PC-9 (cell line): ENCODE data around the gene USP9Y. TPM values are rescaled to one million over a fixed set of nuclear protein-coding genes. Genes with fewer than 3 reads are reported as not detected.

Experiments
- BruUV-seq: library from RNA; stranded (reverse); fragments of 400-500 nt; replicated peaks from 2 replicates; lab custom pipeline; 2021; lab: Mats Ljungman, UMichigan
- CTCF ChIA-PET: fragments of 300-600 bp; sonication (Branson Sonifier 250); formaldehyde crosslinking; loops from one replicate; lab custom pipeline; 2022; ENCODE audit warnings: antibody characterized with exemption; lab: Charles Lee
- POLR2A ChIA-PET: fragments of 300-600 bp; sonication (Branson Sonifier 250); formaldehyde crosslinking; loops from one replicate; lab custom pipeline; 2022; ENCODE audit warnings: antibody characterized with exemption; ENCODE audit not compliant: unreplicated experiment; lab: Charles Lee
- DNase-seq, 2 experiments: peaks; one replicate each; pipeline versions ENCODE4 v3.0.0 to v3.0.0-alpha.2; 2015 to 2022; ENCODE audit warnings: mixed read lengths in 1 of 2
- H2AFZ ChIP-seq: fragments of 200-600 bp; sonication (generic); 2 replicates; pipeline ENCODE4 v1.8.1; 2017; ENCODE audit warnings: antibody characterized with exemption
- H3F3A ChIP-seq: fragments of 200-600 bp; sonication (generic); 2 replicates; pipeline ENCODE4 v1.8.1; 2017; ENCODE audit warnings: antibody characterized with exemption, mild to moderate bottlenecking, low read depth; ENCODE audit not compliant: insufficient read depth
- H3K27ac ChIP-seq: fragments of 200-600 bp; sonication (generic); 2 replicates; pipeline ENCODE4 v1.6.1; 2016; ENCODE audit warnings: mixed run types
- H3K27me3 ChIP-seq: fragments of 200-600 bp; sonication (generic); 2 replicates; pipeline ENCODE4 v1.6.1; 2016; ENCODE audit warnings: low read depth, mixed run types; ENCODE audit not compliant: insufficient read depth
- H3K36me3 ChIP-seq: fragments of 200-600 bp; sonication (generic); 2 replicates; pipeline ENCODE4 v1.6.1; 2016; ENCODE audit warnings: low read depth, mixed run types
- H3K4me1 ChIP-seq: fragments of 200-600 bp; sonication (generic); replicated peaks from 2 replicates; pipeline ENCODE4 v1.6.1; 2016; ENCODE audit warnings: mixed run types; ENCODE audit not compliant: insufficient read depth
- H3K4me2 ChIP-seq: fragments of 200-600 bp; sonication (generic); 2 replicates; pipeline ENCODE4 v1.6.1; 2017; ENCODE audit warnings: mixed run types
- H3K4me3 ChIP-seq: fragments of 200-600 bp; sonication (generic); 2 replicates; pipeline ENCODE4 v1.6.1; 2016; ENCODE audit warnings: mixed run types
- H3K79me2 ChIP-seq: fragments of 200-600 bp; sonication (generic); 2 replicates; pipeline ENCODE4 v1.6.1; 2017; ENCODE audit warnings: low read depth, mixed run types
- H3K9me2 ChIP-seq: fragments of 200-600 bp; sonication (generic); 2 replicates; pipeline ENCODE4 v1.8.1; 2017; ENCODE audit warnings: mild to moderate bottlenecking; ENCODE audit not compliant: insufficient read depth
- H3K9me3 ChIP-seq: fragments of 200-600 bp; sonication (generic); 2 replicates; pipeline ENCODE4 v1.8.1; 2016; ENCODE audit warnings: low read depth; ENCODE audit not compliant: insufficient read depth
- H4K20me1 ChIP-seq: fragments of 200-600 bp; sonication (generic); 2 replicates; pipeline ENCODE4 v1.8.1; 2017; ENCODE audit not compliant: insufficient read depth
- CTCF ChIP-seq: fragments of 200-600 bp; sonication (generic); conservative IDR thresholded peaks from 2 replicates; pipeline ENCODE4 v1.6.1; 2017; ENCODE audit warnings: mixed run types, antibody characterized with exemption, mild to moderate bottlenecking, moderate library complexity
- EZH2 ChIP-seq: fragments of 200-600 bp; sonication (generic); IDR thresholded peaks from 2 replicates; pipeline ENCODE4 v1.8.0; 2017; ENCODE audit warnings: antibody characterized with exemption, low read depth
- intact Hi-C: fragments of 100-400 bp; cut with micrococcal nuclease; formaldehyde crosslinking; loops from one replicate; pipeline ENCODE4 v1.10.0; 2022; ENCODE audit not compliant: unreplicated experiment
- total RNA-seq: library from RNA; stranded (reverse); gene quantifications from 2 replicates; pipeline ENCODE4 v1.2.3, GENCODE V29; 2021

The USP9Y gene
- total RNA-seq, 1 experiment from 2014 or later: not detected

GRCh38 chrY:12734051-12734450, 33.0 kb downstream of the USP9Y start:
- POLR2A ChIA-PET: no interaction called here
- H2AFZ ChIP-seq: no peak overlapping the region
- no TSS peak for BruUV-seq
- H3K79me2 ChIP-seq: no peaks in the 10 kb centered on the region
- H3K27me3 ChIP-seq: no peaks in the 10 kb centered on the region
- H3F3A ChIP-seq: no peaks in the 10 kb centered on the region
- no peak overlapping the region for H3K4me2 ChIP-seq
- intact Hi-C loops: no loop called here
- no peak overlapping the region for H3K27ac ChIP-seq
- H3K4me3 ChIP-seq: no peak overlapping the region
- CTCF ChIA-PET: no interaction called here
- TF ChIP-seq EZH2 (no peak), CTCF (no peak)
- H3K9me3 ChIP-seq: no peaks in the 10 kb centered on the region
- no peaks in the 10 kb centered on the region for H3K9me2 ChIP-seq
- no peaks in the 10 kb centered on the region for H3K4me1 ChIP-seq
- no peaks in the 10 kb centered on the region for H4K20me1 ChIP-seq
- DNase-seq: no peak
- H3K36me3 ChIP-seq: no peaks in the 10 kb centered on the region

- H3K27me3 ChIP-seq: no peaks in the 10 kb centered on the region
- intact Hi-C loops: no loop called here
- DNase-seq: no peak
- no peak overlapping the region for H3K4me3 ChIP-seq
- H3F3A ChIP-seq: no peaks in the 10 kb centered on the region
- BruUV-seq: no TSS peak
- no peaks in the 10 kb centered on the region for H3K36me3 ChIP-seq
- no peaks in the 10 kb centered on the region for H3K79me2 ChIP-seq
- H3K27ac ChIP-seq: no peak overlapping the region
- no peaks in the 10 kb centered on the region for H3K4me1 ChIP-seq
- TF ChIP-seq EZH2: no peak
- TF ChIP-seq CTCF: no peak
- POLR2A ChIA-PET: no interaction called here
- no peaks in the 10 kb centered on the region for H3K9me2 ChIP-seq
- H4K20me1 ChIP-seq: no peaks in the 10 kb centered on the region
- no peak overlapping the region for H2AFZ ChIP-seq
- H3K9me3 ChIP-seq: no peaks in the 10 kb centered on the region
- H3K4me2 ChIP-seq: no peak overlapping the region
- CTCF ChIA-PET: no interaction called here
Observed at GRCh38 chrY:12741414-12741813, 40.4 kb downstream of the USP9Y start.

GRCh38 chrY:12742725-12743124, 41.7 kb downstream of the USP9Y start:
- H4K20me1 ChIP-seq: no peaks in the 10 kb centered on the region
- DNase-seq: no peak
- H2AFZ ChIP-seq: no peak overlapping the region
- H3K9me3 ChIP-seq: no peaks in the 10 kb centered on the region
- ChIA-PET POLR2A (no interaction called here), CTCF (no interaction called here)
- H3K9me2 ChIP-seq: no peaks in the 10 kb centered on the region
- no peak overlapping the region for H3K4me2 ChIP-seq
- intact Hi-C loops: no loop called here
- no peak overlapping the region for H3K27ac ChIP-seq
- TF ChIP-seq CTCF (no peak), EZH2 (no peak)
- H3F3A ChIP-seq: no peaks in the 10 kb centered on the region
- no peaks in the 10 kb centered on the region for H3K79me2 ChIP-seq
- no peak overlapping the region for H3K4me3 ChIP-seq
- no peaks in the 10 kb centered on the region for H3K36me3 ChIP-seq
- BruUV-seq: no TSS peak
- H3K27me3 ChIP-seq: no peaks in the 10 kb centered on the region
- H3K4me1 ChIP-seq: no peaks in the 10 kb centered on the region
